ENCODE data around the gene HS6ST2. TPM values are rescaled to one million over a fixed set of nuclear protein-coding genes. Genes with fewer than 3 reads are reported as not detected.

HS6ST2 gene
- total and polyA plus RNA-seq, 5 donors, result 0.09 to 1.1 (median 0.18) TPM; not detected in 1

GRCh38 chrX:132673331-132673730 is 285.1 kb downstream of the HS6ST2 start:
- DNase-seq (no peak), ATAC-seq (no peak)
- Histone ChIP-seq H3K27ac (ENCODE audit: low read length) (no peak overlapping the region), H3K9me3 (ENCODE audit: control insufficient read depth, low read length) (no peaks in the 10 kb centered on the region), H3K27me3 (ENCODE audit: control insufficient read depth, insufficient read depth) (no peaks in the 10 kb centered on the region), H3K4me3 (ENCODE audit: low read length) (no peak overlapping the region), H3K4me1 (ENCODE audit: control insufficient read depth, insufficient read depth, low read length) (no peaks in the 10 kb centered on the region)
- intact Hi-C loops (cut with DNase I), result no loop called here
- WGBS, result 32% methylated on average over 1 of the region's 1 CpG

DNA sequence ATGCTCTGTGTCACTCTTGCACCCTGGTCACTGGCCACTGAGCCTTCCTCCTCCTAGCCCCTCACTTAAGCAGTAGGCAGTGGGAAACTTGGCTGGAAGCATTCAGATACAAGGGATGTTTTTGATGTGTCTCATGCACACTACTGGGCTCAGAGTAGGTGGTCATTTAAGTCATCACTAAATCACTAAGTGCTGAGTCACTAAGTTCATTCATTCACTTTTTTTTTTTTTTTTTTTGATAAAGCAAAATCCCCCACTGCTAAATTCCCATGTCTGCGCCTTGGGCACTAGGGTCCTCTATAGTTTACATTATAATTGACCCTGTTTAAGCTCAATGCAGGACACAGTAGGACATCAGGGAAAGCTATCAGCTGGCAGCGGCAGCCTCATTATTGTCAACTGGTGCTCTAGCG is 287.2 kb downstream of the HS6ST2 start:
- ATAC-seq (no peak), DNase-seq (no peak)
- WGBS, result 52% methylated on average over 3 of the region's 3 CpGs
- Histone ChIP-seq H3K27ac (ENCODE audit: low read length) (no peak overlapping the region), H3K4me1 (ENCODE audit: control insufficient read depth, insufficient read depth, low read length) (no peaks in the 10 kb centered on the region), H3K9me3 (ENCODE audit: control insufficient read depth, low read length) (no peaks in the 10 kb centered on the region), H3K27me3 (ENCODE audit: control insufficient read depth, insufficient read depth) (no peaks in the 10 kb centered on the region), H3K4me3 (ENCODE audit: low read length) (no peak overlapping the region)
- intact Hi-C loops (cut with DNase I), result no loop called here

- no peak for ATAC-seq
- H3K9me3 ChIP-seq (ENCODE audit: control insufficient read depth, low read length), result no peaks in the 10 kb centered on the region
- no peak for DNase-seq
- no peaks in the 10 kb centered on the region for H3K4me1 ChIP-seq (ENCODE audit: control insufficient read depth, insufficient read depth, low read length)
- H3K27me3 ChIP-seq (ENCODE audit: control insufficient read depth, insufficient read depth), result no peaks in the 10 kb centered on the region
- 90% methylated on average over 4 of the region's 4 CpGs for WGBS
- no peak overlapping the region for H3K27ac ChIP-seq (ENCODE audit: low read length)
- H3K4me3 ChIP-seq (ENCODE audit: low read length), result no peak overlapping the region
- intact Hi-C loops (cut with DNase I), result no loop called here
Measured at GRCh38 chrX:132669142-132669541, 289.3 kb downstream of the HS6ST2 start.

- ATAC-seq, result no peak
- no peaks in the 10 kb centered on the region for H3K27me3 ChIP-seq (ENCODE audit: control insufficient read depth, insufficient read depth)
Measured at GRCh38 chrX:132668178-132668577, 290.3 kb downstream of the HS6ST2 start.

DNA sequence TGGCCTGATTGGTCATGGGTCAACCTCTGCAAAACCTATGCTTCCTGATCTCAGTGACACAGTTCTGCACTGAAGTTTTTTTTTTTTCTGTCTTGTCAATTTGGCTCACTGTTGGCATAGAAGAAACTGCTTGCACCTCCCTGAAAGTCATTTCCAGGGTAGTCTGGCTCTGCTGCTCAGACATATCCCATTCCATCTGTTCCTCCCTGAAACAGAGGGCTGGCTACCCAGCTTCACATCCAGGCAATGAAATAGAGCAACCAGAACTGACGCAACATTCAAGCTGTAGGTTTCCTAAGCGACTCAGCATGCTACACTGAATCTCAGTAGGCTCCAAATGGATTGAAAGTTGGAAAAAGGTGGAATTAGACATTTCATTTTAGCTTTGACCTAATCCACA is 292.8 kb downstream of the HS6ST2 start:
- no peak for ATAC-seq
- intact Hi-C loops (cut with DNase I), result no loop called here
- DNase-seq, result no peak
- Histone ChIP-seq H3K4me1 (ENCODE audit: control insufficient read depth, insufficient read depth, low read length) (no peaks in the 10 kb centered on the region), H3K27ac (ENCODE audit: low read length) (no peak overlapping the region), H3K27me3 (ENCODE audit: control insufficient read depth, insufficient read depth) (no peaks in the 10 kb centered on the region), H3K9me3 (ENCODE audit: control insufficient read depth, low read length) (no peaks in the 10 kb centered on the region), H3K4me3 (ENCODE audit: low read length) (no peak overlapping the region)
- WGBS, result 89% methylated on average over 2 of the region's 2 CpGs

More at GRCh38 chrX:132668178-132668577, 290.3 kb downstream of the HS6ST2 start:
- H3K4me3 ChIP-seq (ENCODE audit: low read length), result no peak overlapping the region
- H3K9me3 ChIP-seq (ENCODE audit: control insufficient read depth, low read length), result no peaks in the 10 kb centered on the region
- 56% methylated on average over 6 of the region's 6 CpGs for WGBS
- intact Hi-C loops (cut with DNase I), result no loop called here
- no peak overlapping the region for H3K27ac ChIP-seq (ENCODE audit: low read length)
- H3K4me1 ChIP-seq (ENCODE audit: control insufficient read depth, insufficient read depth, low read length), result no peaks in the 10 kb centered on the region
- DNase-seq, result no peak

- no peak overlapping the region for H3K27ac ChIP-seq (ENCODE audit: low read length)
- H3K9me3 ChIP-seq (ENCODE audit: control insufficient read depth, low read length), result no peaks in the 10 kb centered on the region
- DNase-seq (no peak), ATAC-seq (no peak)
- intact Hi-C loops (cut with DNase I), result no loop called here
- H3K4me3 ChIP-seq (ENCODE audit: low read length), result no peak overlapping the region
- H3K4me1 ChIP-seq (ENCODE audit: control insufficient read depth, insufficient read depth, low read length), result no peaks in the 10 kb centered on the region
- no peaks in the 10 kb centered on the region for H3K27me3 ChIP-seq (ENCODE audit: control insufficient read depth, insufficient read depth)
- 91% methylated on average over 3 of the region's 3 CpGs for whole genome bisulfite sequencing
Measured at GRCh38 chrX:132664273-132664672, 294.2 kb downstream of the HS6ST2 start.

DNA sequence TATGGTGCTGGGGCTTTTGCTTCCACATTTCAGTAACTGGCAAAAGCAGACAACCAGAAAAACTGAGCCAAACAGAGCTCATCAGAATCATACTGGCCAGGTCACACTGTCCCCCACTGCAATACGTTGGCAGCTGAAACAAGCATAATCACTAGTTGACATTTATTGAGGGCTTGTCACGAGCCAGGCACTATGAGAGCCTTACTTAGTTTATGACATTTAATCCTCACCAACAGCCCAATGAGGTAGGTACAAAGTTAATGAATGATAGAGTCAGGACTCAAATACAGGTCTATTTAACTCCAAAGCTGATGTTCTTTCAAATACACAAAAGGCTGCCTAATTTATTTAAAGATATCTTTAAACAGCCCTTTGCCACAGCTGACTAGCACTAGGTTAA is 295.6 kb downstream of the HS6ST2 start:
- WGBS, result 42% methylated on average over 2 of the region's 2 CpGs
- intact Hi-C loops (cut with DNase I), result no loop called here

DNA sequence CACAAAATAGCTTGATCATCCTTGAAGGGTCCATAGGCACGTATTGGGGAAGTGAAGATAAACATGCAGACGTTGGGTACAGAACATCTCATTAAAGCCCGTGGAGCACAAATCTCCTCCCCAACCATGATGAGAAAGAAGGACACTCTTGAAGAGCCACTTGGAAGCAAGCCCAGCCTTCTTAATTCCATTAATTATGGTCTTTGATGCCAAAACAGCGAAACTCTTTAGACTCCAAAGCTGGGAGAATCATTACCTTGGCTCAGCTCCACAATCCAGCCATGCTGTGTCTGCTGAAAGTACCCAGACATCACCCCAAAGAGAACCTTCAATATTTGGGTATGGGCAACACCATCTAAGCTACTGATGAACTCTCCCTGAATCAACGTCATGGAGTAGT is 300.6 kb downstream of the HS6ST2 start:
- no peak for DNase-seq
- Histone ChIP-seq H3K9me3 (ENCODE audit: control insufficient read depth, low read length) (no peaks in the 10 kb centered on the region), H3K4me3 (ENCODE audit: low read length) (no peak overlapping the region), H3K27me3 (ENCODE audit: control insufficient read depth, insufficient read depth) (no peaks in the 10 kb centered on the region), H3K27ac (ENCODE audit: low read length) (no peak overlapping the region), H3K4me1 (ENCODE audit: control insufficient read depth, insufficient read depth, low read length) (no peaks in the 10 kb centered on the region)
- no peak for ATAC-seq
- 75% methylated on average over 5 of the region's 5 CpGs for WGBS
- intact Hi-C loops (cut with DNase I), result no loop called here

More for the DNA sequence above, 295.6 kb downstream of the HS6ST2 start:
- Histone ChIP-seq H3K4me3 (ENCODE audit: low read length) (no peak overlapping the region), H3K4me1 (ENCODE audit: control insufficient read depth, insufficient read depth, low read length) (no peaks in the 10 kb centered on the region), H3K27ac (ENCODE audit: low read length) (no peak overlapping the region), H3K9me3 (ENCODE audit: control insufficient read depth, low read length) (no peaks in the 10 kb centered on the region), H3K27me3 (ENCODE audit: control insufficient read depth, insufficient read depth) (no peaks in the 10 kb centered on the region)
- ATAC-seq (no peak), DNase-seq (no peak)

GRCh38 chrX:132652871-132653270 is 305.6 kb downstream of the HS6ST2 start:
- no peak for DNase-seq
- Histone ChIP-seq H3K9me3 (ENCODE audit: control insufficient read depth, low read length) (no peaks in the 10 kb centered on the region), H3K4me1 (ENCODE audit: control insufficient read depth, insufficient read depth, low read length) (no peaks in the 10 kb centered on the region), H3K4me3 (ENCODE audit: low read length) (no peak overlapping the region), H3K27ac (ENCODE audit: low read length) (no peak overlapping the region), H3K27me3 (ENCODE audit: control insufficient read depth, insufficient read depth) (no peaks in the 10 kb centered on the region)
- WGBS, result 79% methylated on average over 4 of the region's 4 CpGs
- intact Hi-C loops (cut with DNase I), result no loop called here
- ATAC-seq, result no peak

DNA sequence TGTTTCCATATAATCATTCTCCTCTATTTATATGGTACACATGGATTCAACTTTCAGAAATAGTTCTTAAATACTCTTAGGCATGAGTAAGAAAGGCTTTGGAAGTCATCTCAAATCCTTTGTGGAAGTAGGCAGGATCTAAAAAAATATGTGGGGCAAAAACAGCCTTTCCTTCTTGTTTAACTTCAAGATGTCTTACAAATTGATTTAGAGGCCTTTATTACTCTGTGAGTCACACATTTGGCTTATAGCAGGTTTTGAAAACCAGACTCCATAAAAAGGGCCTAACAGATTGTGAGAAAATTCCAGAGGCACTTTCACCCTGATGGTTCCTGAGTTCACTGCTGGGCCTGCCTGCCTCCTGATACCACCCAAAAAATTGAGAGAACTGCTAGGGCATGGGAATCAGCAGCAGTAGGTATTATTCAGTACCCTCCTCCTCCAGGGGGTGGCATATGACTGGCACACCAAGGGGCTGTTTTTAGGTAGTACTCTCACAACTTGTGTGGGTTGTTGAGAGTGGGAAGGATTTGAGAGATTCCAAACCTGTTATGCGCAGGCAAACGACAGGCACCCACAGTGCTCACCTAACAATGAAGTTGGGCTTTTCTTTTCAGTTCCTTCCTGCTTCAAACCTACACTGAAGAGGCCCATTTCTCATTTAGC is 306.9 kb downstream of the HS6ST2 start:
- Histone ChIP-seq H3K27me3 (ENCODE audit: control insufficient read depth, insufficient read depth) (no peaks in the 10 kb centered on the region), H3K4me1 (ENCODE audit: control insufficient read depth, insufficient read depth, low read length) (no peaks in the 10 kb centered on the region), H3K4me3 (ENCODE audit: low read length) (no peak overlapping the region), H3K27ac (ENCODE audit: low read length) (no peak overlapping the region), H3K9me3 (ENCODE audit: control insufficient read depth, low read length) (no peaks in the 10 kb centered on the region)
- ATAC-seq (no peak), DNase-seq (no peak)
- WGBS, result 88% methylated on average over 2 of the region's 2 CpGs
- intact Hi-C loops (cut with DNase I), result no loop called here

DNA sequence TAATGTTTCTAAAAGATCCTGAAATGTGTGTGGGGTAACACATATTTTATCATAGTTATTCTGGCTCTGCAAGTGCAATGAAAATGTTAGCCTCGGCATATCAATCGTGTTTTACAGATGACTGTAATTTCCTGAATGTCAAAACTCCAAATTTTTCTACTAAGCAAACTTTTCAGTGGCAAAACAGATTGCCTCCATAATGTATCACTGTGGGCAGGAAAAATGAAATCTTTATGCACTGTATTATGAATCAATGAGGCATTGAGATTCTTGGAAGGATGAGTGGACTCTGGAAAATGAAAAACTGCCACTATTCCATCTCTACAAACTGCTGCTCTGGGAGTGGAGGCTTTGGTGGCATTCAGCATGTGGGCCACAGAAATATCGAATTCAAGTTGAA is 309.5 kb downstream of the HS6ST2 start:
- no peaks in the 10 kb centered on the region for H3K27me3 ChIP-seq (ENCODE audit: control insufficient read depth, insufficient read depth)
- WGBS, result 62% methylated on average over 3 of the region's 3 CpGs

GRCh38 chrX:132639446-132639845 is 319.0 kb downstream of the HS6ST2 start:
- H3K27ac ChIP-seq (ENCODE audit: low read length), result no peak overlapping the region
- intact Hi-C loops (cut with DNase I), result loop anchor here in 1 of 4 donors (5.0 kb wide), 1 partner anchor 797 kb away; no protein-coding TSS in a partner anchor
- no peak for DNase-seq
- no peaks in the 10 kb centered on the region for H3K27me3 ChIP-seq (ENCODE audit: control insufficient read depth, insufficient read depth)
- H3K4me3 ChIP-seq (ENCODE audit: low read length), result no peak overlapping the region
- H3K9me3 ChIP-seq (ENCODE audit: control insufficient read depth, low read length), result no peaks in the 10 kb centered on the region
- ATAC-seq, result no peak
- H3K4me1 ChIP-seq (ENCODE audit: control insufficient read depth, insufficient read depth, low read length), result no peaks in the 10 kb centered on the region

More for the DNA sequence above, 309.5 kb downstream of the HS6ST2 start:
- H3K9me3 ChIP-seq (ENCODE audit: control insufficient read depth, low read length), result no peaks in the 10 kb centered on the region
- DNase-seq (no peak), ATAC-seq (no peak)
- intact Hi-C loops (cut with DNase I), result no loop called here
- H3K4me1 ChIP-seq (ENCODE audit: control insufficient read depth, insufficient read depth, low read length), result no peaks in the 10 kb centered on the region
- H3K27ac ChIP-seq (ENCODE audit: low read length), result no peak overlapping the region
- no peak overlapping the region for H3K4me3 ChIP-seq (ENCODE audit: low read length)

Measured in right cardiac atrium (tissue), 5 donors.